Adrenal gland (tissue), 5 donors: Measurements from ENCODE around the gene OPA1.

ENCODE experiments used
- CTCF ChIP-seq, 6 experiments: fragments of 450-650 bp in 4 of 6; fragments of 200-600 bp in 2 of 6; sonication (generic) in 1 of 6; IDR thresholded peaks; 1 replicate in 5 of 6; 2 replicates in 1 of 6; pipeline versions ENCODE4 v1.5.1 to v1.8.0; 2016 to 2021; ENCODE audit warnings: antibody characterized with exemption in 6 of 6, mild to moderate bottlenecking in 2 of 6, moderate library complexity in 1 of 6
- POLR2A ChIP-seq, 2 donors: fragments of 450-650 bp; IDR thresholded peaks; one replicate each; pipeline ENCODE4 v1.6.1; 2017; ENCODE audit warnings: antibody characterized with exemption in 2 of 2, mild to moderate bottlenecking in 2 of 2, moderate library complexity in 1 of 2
- donor health status: DM: no; HTN: no; CAD: no.

GRCh38 chr3:193614430-193614829 lies 21.4 kb downstream of the OPA1 start:
- TF ChIP-seq CTCF (IDR thresholded peaks at IDR 0.05), result no peak
- TF ChIP-seq POLR2A (IDR thresholded peaks at IDR 0.05), result no peak
